ENCODE measurements around the gene ASB18. TPM values are rescaled to one million over a fixed set of nuclear protein-coding genes. Genes with fewer than 3 reads are reported as not detected.

The ASB18 gene, protein sequence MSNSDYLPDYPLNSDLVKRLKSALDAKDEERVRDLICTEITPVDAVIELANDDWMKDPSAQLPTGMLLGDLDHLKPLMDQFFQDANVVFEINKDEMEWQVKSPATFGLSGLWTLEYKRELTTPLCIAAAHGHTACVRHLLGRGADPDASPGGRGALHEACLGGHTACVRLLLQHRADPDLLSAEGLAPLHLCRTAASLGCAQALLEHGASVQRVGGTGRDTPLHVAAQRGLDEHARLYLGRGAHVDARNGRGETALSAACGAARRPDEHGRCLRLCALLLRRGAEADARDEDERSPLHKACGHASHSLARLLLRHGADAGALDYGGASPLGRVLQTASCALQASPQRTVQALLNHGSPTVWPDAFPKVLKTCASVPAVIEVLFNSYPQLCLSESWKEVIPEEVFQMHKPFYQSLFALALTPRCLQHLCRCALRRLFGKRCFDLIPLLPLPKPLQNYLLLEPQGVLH
- not detected for total RNA-seq
- polyA plus RNA-seq (2013, experiment 1 of 2): not detected
- polyA plus RNA-seq (2013, experiment 2 of 2): not detected
- long read RNA-seq, experiment 1: 0 reads
- long read RNA-seq, experiment 2: 0 reads
- long read RNA-seq, experiment 3: 0 reads
- long read RNA-seq, experiment 4: 0 reads

DNA sequence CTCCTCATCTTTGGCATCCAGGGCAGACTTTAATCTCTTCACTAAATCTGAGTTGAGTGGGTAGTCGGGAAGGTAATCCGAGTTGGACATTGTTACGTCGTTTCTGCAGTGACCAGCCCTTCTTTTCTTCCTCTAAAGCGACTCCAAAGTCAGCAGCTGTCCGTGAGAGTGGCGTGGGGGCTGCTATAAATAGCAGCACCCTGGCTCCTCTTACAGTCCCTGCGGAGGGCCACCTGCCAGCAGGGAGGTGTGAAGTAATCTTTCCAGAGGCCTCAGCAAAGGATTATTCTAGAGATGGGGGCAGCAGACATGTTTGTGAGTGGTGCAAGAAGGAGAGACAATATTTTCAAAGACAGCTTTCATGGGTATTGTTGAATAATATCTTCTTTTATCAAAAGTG is at the start of gene ASB18:
ASB18 (minus strand) TSS at position 151 of the 400 bp plus-strand sequence; CDS start at position 90, 61 bp downstream.
- Mint-ChIP-seq H3K27ac (no peak within 1 kb of the TSS), H3K36me3 (ENCODE audit: low read depth) (no peaks in the 10 kb centered on the region), H3K27me3 (ENCODE audit: insufficient read depth) (peaks cover 12% of the 10 kb centered on the region), H3K4me3 (no peak within 1 kb of the TSS), H3K9me3 (peaks cover 17% of the 10 kb centered on the region), H3K4me1 (no peaks in the 10 kb centered on the region)
- TF ChIP-seq, protein P1, sequence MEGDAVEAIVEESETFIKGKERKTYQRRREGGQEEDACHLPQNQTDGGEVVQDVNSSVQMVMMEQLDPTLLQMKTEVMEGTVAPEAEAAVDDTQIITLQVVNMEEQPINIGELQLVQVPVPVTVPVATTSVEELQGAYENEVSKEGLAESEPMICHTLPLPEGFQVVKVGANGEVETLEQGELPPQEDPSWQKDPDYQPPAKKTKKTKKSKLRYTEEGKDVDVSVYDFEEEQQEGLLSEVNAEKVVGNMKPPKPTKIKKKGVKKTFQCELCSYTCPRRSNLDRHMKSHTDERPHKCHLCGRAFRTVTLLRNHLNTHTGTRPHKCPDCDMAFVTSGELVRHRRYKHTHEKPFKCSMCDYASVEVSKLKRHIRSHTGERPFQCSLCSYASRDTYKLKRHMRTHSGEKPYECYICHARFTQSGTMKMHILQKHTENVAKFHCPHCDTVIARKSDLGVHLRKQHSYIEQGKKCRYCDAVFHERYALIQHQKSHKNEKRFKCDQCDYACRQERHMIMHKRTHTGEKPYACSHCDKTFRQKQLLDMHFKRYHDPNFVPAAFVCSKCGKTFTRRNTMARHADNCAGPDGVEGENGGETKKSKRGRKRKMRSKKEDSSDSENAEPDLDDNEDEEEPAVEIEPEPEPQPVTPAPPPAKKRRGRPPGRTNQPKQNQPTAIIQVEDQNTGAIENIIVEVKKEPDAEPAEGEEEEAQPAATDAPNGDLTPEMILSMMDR (conservative IDR thresholded peaks at IDR 0.05): no peak
- no peak within 1 kb of the TSS for H3K4me3 ChIP-seq (ENCODE audit: low read length)
- no peaks in the 10 kb centered on the region for H3K27me3 ChIP-seq (ENCODE audit: control insufficient read depth, insufficient read depth, low read length, poor library complexity, severe bottlenecking)
- peak within 1 kb of the TSS; percentile 41 for H3K27ac ChIP-seq (ENCODE audit: low read depth, low read length)
- no peaks in the 10 kb centered on the region for H3K4me1 ChIP-seq (ENCODE audit: control insufficient read depth, insufficient read depth, low read length)
- 68 to 81% methylated on average over 6 to 8 of the region's 8 CpGs for WGBS, 2 experiments (ENCODE audit: insufficient coverage in 1 of 2, insufficient read length in 1 of 2)
- no peak for DNase-seq
- no peak within 1 kb of the TSS for H3K9ac ChIP-seq (ENCODE audit: extremely low read depth, low read length, poor library complexity, severe bottlenecking)
- H3K9me3 ChIP-seq (ENCODE audit: control insufficient read depth, low read length): peaks cover 2% of the 10 kb centered on the region
- no peaks in the 10 kb centered on the region for H3K36me3 ChIP-seq (ENCODE audit: control insufficient read depth, insufficient read depth, low read length)

DNA sequence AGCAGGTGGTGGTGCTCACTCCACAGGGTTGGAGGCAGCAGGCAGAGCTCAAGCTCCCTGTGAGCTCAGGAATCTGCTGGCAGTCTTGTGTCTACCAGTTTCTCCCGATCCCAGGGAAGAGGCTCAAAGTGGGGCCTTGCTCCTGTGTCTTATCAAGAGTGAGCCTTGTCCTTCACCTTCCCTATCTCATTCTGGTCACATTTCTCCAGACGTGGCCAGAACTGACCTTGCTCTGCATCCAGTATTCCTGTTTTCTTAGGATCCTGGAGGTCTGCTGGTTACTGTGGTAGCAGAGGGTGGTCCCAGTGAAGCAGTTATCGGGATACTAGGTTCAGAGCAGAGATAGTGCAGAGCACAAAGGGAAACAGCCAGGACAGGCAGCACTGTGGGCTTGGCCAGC is 47.1 kb upstream of the ASB18 start:
- Histone ChIP-seq H3K9me3 (ENCODE audit: control insufficient read depth, low read length) (peaks cover 4% of the 10 kb centered on the region), H3K4me3 (ENCODE audit: low read length) (no peak overlapping the region), H3K27me3 (ENCODE audit: control insufficient read depth, insufficient read depth, low read length, poor library complexity, severe bottlenecking) (no peaks in the 10 kb centered on the region), H3K27ac (ENCODE audit: low read depth, low read length) (no peak overlapping the region), H3K4me1 (ENCODE audit: control insufficient read depth, insufficient read depth, low read length) (no peaks in the 10 kb centered on the region), H3K36me3 (ENCODE audit: control insufficient read depth, insufficient read depth, low read length) (no peaks in the 10 kb centered on the region), H3K9ac (ENCODE audit: extremely low read depth, low read length, poor library complexity, severe bottlenecking) (no peak overlapping the region)
- no peak overlapping the region for H3K4me3 Mint-ChIP-seq
- peaks cover 5% of the 10 kb centered on the region for H3K9me3 Mint-ChIP-seq
- no peak overlapping the region for H3K27ac Mint-ChIP-seq
- 87 to 88% methylated on average over 1 to 3 of the region's 3 CpGs for WGBS, 2 experiments (ENCODE audit: insufficient coverage in 1 of 2, insufficient read length in 1 of 2)
- H3K4me1 Mint-ChIP-seq: no peaks in the 10 kb centered on the region
- peaks cover 3% of the 10 kb centered on the region for H3K27me3 Mint-ChIP-seq (ENCODE audit: insufficient read depth)
- H3K36me3 Mint-ChIP-seq (ENCODE audit: low read depth): no peaks in the 10 kb centered on the region
- peak; percentile 32 for DNase-seq
- TF ChIP-seq, protein P1 (conservative IDR thresholded peaks at IDR 0.05): no peak

DNA sequence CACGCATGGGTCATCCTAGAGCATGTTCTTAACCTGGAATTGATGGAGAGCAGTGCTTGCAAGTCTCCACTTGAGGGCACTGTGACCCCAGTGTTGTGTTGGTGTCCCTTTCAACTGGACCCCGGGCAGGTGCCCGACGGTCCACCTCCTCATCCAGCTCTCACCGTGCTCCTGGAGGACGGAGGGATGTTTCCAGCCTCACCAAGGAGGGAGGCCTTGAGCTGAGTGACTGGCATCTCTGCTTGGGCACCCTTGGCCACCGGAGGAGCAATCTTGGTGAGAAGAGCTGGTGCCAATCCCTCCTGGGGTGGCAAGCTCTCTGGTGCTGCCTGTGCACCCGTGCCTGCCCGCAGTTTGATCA is 45.4 kb upstream of the ASB18 start:
- Histone ChIP-seq H3K4me3 (ENCODE audit: low read length) (no peak overlapping the region), H3K27ac (ENCODE audit: low read depth, low read length) (no peak overlapping the region), H3K27me3 (ENCODE audit: control insufficient read depth, insufficient read depth, low read length, poor library complexity, severe bottlenecking) (no peaks in the 10 kb centered on the region), H3K9me3 (ENCODE audit: control insufficient read depth, low read length) (peaks cover 4% of the 10 kb centered on the region), H3K36me3 (ENCODE audit: control insufficient read depth, insufficient read depth, low read length) (no peaks in the 10 kb centered on the region), H3K4me1 (ENCODE audit: control insufficient read depth, insufficient read depth, low read length) (no peaks in the 10 kb centered on the region), H3K9ac (ENCODE audit: extremely low read depth, low read length, poor library complexity, severe bottlenecking) (no peak overlapping the region)
- WGBS, 2 experiments (ENCODE audit: insufficient coverage in 1 of 2, insufficient read length in 1 of 2): 55 to 100% methylated on average over 2 to 9 of the region's 9 CpGs
- H3K9me3 Mint-ChIP-seq: peaks cover 5% of the 10 kb centered on the region
- no peaks in the 10 kb centered on the region for H3K36me3 Mint-ChIP-seq (ENCODE audit: low read depth)
- TF ChIP-seq, protein P1 (conservative IDR thresholded peaks at IDR 0.05): peak; percentile 92
- no peak overlapping the region for H3K27ac Mint-ChIP-seq
- no peaks in the 10 kb centered on the region for H3K4me1 Mint-ChIP-seq
- no peak overlapping the region for H3K4me3 Mint-ChIP-seq
- DNase-seq: peak; percentile 84
- peaks cover 3% of the 10 kb centered on the region for H3K27me3 Mint-ChIP-seq (ENCODE audit: insufficient read depth)

All from endodermal cell (in vitro differentiated cells).